Measurements from ENCODE around the gene CDA.

DNA sequence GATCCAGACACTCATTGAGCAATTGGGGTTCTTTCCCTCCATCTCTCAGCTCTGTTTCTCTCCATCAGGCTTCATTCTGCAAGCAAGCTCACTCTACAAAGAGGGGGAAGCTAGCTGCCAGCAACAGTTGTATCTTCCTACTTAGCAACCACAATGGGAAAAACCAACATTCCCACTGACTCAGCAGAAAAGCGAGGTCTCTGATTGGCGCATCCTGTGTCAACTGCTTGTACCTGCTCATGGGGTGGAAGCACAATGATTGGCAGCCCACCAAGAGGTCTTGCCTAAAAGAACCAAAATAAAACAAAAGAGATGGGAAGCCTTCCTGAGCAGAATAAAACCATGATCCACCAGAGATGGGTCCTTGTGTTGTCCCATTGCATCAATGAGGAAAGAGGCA lies 4.0 kb upstream of the CDA start:
- TF ChIP-seq CTCF (IDR thresholded peaks at IDR 0.05), result no peak
- no peak for TF ChIP-seq POLR2A (IDR thresholded peaks at IDR 0.05)

All from testis (tissue), 2 donors.